Smooth muscle cell (in vitro differentiated cells): ENCODE results near the gene ERP44. TPM values are rescaled to one million over a fixed set of nuclear protein-coding genes. Genes with fewer than 3 reads are reported as not detected.

Experiments
- DNase-seq: peaks from one replicate; lab custom pipeline; 2025; ENCODE audit not compliant: unreplicated experiment; lab: John Stamatoyannopoulos, UW
- H2AFZ ChIP-seq: fragments of 200-600 bp; sonication (generic); 2 replicates; pipeline ENCODE4 v1.6.0; 2016; ENCODE audit warnings: antibody characterized with exemption, low read depth, mild to moderate bottlenecking
- H3F3A ChIP-seq: fragments of 200-600 bp; sonication (generic); 2 replicates; pipeline ENCODE4 v1.6.0; 2017; ENCODE audit warnings: antibody characterized with exemption, low read depth
- H3K27ac ChIP-seq: fragments of 200-600 bp; sonication (generic); 2 replicates; pipeline ENCODE4 v1.5.1; 2016; ENCODE audit warnings: low read depth, mild to moderate bottlenecking
- H3K27me3 ChIP-seq: fragments of 200-600 bp; sonication (generic); 2 replicates; pipeline ENCODE4 v1.6.1; 2016; ENCODE audit warnings: low read depth, mild to moderate bottlenecking
- H3K36me3 ChIP-seq: fragments of 200-600 bp; sonication (generic); 2 replicates; pipeline ENCODE4 v1.5.1; 2016; ENCODE audit warnings: low read depth
- H3K4me1 ChIP-seq: fragments of 200-600 bp; sonication (generic); 2 replicates; pipeline ENCODE4 v1.5.1; 2016; ENCODE audit warnings: low read depth
- H3K4me2 ChIP-seq: fragments of 200-600 bp; sonication (generic); 2 replicates; pipeline ENCODE4 v1.6.0; 2016; ENCODE audit warnings: mild to moderate bottlenecking
- H3K4me3 ChIP-seq: fragments of 200-600 bp; sonication (generic); 2 replicates; pipeline ENCODE4 v1.5.1; 2016; ENCODE audit warnings: mild to moderate bottlenecking
- H3K79me2 ChIP-seq: fragments of 200-600 bp; sonication (generic); 2 replicates; pipeline ENCODE4 v1.6.0; 2016; ENCODE audit warnings: low read depth, mild to moderate bottlenecking
- H3K9ac ChIP-seq: fragments of 200-600 bp; sonication (generic); 2 replicates; pipeline ENCODE4 v1.6.0; 2016; ENCODE audit warnings: low read depth
- H3K9me3 ChIP-seq: fragments of 200-600 bp; sonication (generic); replicated peaks from 2 replicates; pipeline ENCODE4 v1.5.1; 2016; ENCODE audit warnings: low read depth
- H4K20me1 ChIP-seq: fragments of 200-600 bp; sonication (generic); 2 replicates; pipeline ENCODE4 v1.6.0; 2016; ENCODE audit warnings: low read depth
- WGBS: methylation state at CpG from one replicate; pipeline ENCODE4 v1.1.7; 2016; ENCODE audit warnings: low lambda C conversion rate; 5-methylcytosine and 5-hydroxymethylcytosine counted together
- polyA plus RNA-seq: library from polyadenylated mRNA; unstranded; fragments of >200 nt; fragmentation: Nextera tagmentation; extraction: Ambion mirVana; gene quantifications from 2 replicates; pipeline ENCODE4 v1.2.1, GENCODE V29; 2016
- total RNA-seq: library from RNA; depleted of rRNA; stranded (reverse); fragments of >200 nt; gene quantifications from 2 replicates; pipeline ENCODE4 v1.2.3, GENCODE V29; 2014
- TF ChIP-seq, protein P1 (sequence below): fragments of 200-600 bp; sonication (generic); IDR thresholded peaks from 2 replicates; pipeline ENCODE4 v1.5.1; 2017; ENCODE audit warnings: borderline replicate concordance, mild to moderate bottlenecking, antibody characterized with exemption; ENCODE audit not compliant: insufficient read depth, poor library complexity, severe bottlenecking

The ERP44 gene
- total and polyA plus RNA-seq, 2 experiments from 2014 or later: 32.0 to 38.5 TPM

DNA sequence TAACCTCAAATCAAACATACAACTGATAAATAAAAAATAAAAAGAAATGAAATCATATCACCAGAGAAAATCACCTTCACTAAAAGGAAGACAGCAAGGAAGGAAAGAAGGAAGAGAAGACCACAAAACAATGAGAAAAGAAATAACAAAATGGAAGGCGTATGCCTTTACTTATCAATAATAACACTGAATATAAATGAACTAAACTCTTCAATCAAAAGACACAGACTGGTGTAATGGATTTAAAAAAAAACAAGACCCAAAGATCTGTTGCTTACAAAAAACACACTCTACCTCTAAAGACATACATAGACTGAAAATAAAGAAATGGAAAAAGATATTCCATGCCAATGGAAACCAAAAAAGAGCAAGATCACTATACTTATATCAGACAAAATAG, 60.3 kb downstream of the ERP44 start:
- Histone ChIP-seq H3K4me2 (no peak overlapping the region), H3K4me3 (no peak overlapping the region), H3K36me3 (peaks cover 5% of the 10 kb centered on the region), H3K27ac (no peak overlapping the region), H4K20me1 (peaks cover 26% of the 10 kb centered on the region), H3K27me3 (no peaks in the 10 kb centered on the region), H2AFZ (no peak overlapping the region), H3K9ac (no peak overlapping the region), H3K79me2 (peaks cover 48% of the 10 kb centered on the region), H3K4me1 (no peaks in the 10 kb centered on the region), H3K9me3 (peaks cover 6% of the 10 kb centered on the region), H3F3A (no peaks in the 10 kb centered on the region)
- WGBS: 100% methylated on average over 1 of the region's 1 CpG
- no peak for DNase-seq
- TF ChIP-seq, protein P1, sequence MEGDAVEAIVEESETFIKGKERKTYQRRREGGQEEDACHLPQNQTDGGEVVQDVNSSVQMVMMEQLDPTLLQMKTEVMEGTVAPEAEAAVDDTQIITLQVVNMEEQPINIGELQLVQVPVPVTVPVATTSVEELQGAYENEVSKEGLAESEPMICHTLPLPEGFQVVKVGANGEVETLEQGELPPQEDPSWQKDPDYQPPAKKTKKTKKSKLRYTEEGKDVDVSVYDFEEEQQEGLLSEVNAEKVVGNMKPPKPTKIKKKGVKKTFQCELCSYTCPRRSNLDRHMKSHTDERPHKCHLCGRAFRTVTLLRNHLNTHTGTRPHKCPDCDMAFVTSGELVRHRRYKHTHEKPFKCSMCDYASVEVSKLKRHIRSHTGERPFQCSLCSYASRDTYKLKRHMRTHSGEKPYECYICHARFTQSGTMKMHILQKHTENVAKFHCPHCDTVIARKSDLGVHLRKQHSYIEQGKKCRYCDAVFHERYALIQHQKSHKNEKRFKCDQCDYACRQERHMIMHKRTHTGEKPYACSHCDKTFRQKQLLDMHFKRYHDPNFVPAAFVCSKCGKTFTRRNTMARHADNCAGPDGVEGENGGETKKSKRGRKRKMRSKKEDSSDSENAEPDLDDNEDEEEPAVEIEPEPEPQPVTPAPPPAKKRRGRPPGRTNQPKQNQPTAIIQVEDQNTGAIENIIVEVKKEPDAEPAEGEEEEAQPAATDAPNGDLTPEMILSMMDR: no peak

DNA sequence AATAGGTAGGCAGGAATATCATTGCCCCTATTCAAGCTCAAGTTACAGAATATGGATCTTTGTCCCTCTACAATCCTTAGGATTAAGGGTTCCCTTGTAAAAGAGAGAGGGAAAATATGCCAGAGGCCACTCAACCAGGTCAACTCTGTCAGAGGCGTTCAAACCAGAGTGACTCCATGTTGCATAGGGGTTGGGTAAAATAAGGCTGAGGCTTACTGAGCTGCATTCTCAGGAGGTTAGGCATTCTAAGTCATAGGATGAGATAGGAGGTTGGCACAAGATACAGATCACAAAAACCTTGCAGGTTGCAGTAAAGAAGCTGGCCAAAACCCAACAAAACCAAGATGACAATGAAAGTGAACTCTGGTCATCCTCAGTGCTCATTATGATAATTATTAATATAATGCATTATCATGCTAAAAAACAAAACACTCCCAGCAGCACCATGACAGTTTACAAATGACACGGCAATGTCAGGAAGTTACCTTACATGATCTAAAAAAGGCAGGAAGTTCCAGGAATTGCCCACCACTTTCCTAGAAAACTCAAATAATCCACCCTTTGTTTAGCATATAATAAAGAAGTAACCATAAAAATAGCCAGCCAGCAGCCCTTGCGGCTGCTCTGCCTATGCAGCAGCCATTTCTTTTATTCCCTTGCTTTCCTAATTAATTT, 64.8 kb downstream of the ERP44 start:
- Histone ChIP-seq H3F3A (no peaks in the 10 kb centered on the region), H2AFZ (no peak overlapping the region), H3K36me3 (peaks cover 15% of the 10 kb centered on the region), H3K4me3 (no peak overlapping the region), H3K27me3 (no peaks in the 10 kb centered on the region), H3K27ac (no peak overlapping the region), H3K4me2 (no peak overlapping the region), H3K9ac (no peak overlapping the region), H4K20me1 (peaks cover 24% of the 10 kb centered on the region), H3K9me3 (peaks cover 6% of the 10 kb centered on the region), H3K4me1 (no peaks in the 10 kb centered on the region), H3K79me2 (peaks cover 27% of the 10 kb centered on the region)
- TF ChIP-seq, protein P1: no peak
- no peak for DNase-seq
- 99% methylated on average over 3 of the region's 3 CpGs for whole genome bisulfite sequencing

DNA sequence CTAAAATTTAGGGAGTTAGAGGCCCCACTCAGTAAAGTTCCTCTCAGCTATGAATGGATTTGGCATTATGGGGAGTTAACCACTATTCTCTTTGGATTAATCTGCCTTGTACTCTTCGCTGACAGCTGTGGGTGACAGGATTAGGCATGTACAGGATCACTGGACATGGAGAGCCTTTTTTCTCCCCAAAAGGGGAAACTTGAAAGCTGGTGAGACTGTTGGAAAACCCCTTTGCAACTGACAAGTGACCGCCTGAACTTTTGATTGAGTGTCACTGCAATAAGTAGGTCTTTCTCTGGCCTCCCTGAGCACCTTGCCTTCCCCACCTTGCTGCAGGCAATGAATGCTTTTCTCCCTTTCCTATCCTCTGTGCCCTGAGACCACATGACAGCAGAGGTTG, 68.3 kb downstream of the ERP44 start:
- Histone ChIP-seq H3K4me2 (no peak overlapping the region), H3F3A (no peaks in the 10 kb centered on the region), H3K4me3 (no peak overlapping the region), H3K9me3 (no peaks in the 10 kb centered on the region), H3K27ac (no peak overlapping the region), H3K36me3 (peaks cover 10% of the 10 kb centered on the region), H3K4me1 (no peaks in the 10 kb centered on the region), H4K20me1 (peaks cover 38% of the 10 kb centered on the region), H3K9ac (no peak overlapping the region), H2AFZ (no peak overlapping the region), H3K27me3 (no peaks in the 10 kb centered on the region), H3K79me2 (peaks cover 21% of the 10 kb centered on the region)
- 98% methylated on average over 2 of the region's 2 CpGs for WGBS
- TF ChIP-seq, protein P1: no peak
- no peak for DNase-seq

DNA sequence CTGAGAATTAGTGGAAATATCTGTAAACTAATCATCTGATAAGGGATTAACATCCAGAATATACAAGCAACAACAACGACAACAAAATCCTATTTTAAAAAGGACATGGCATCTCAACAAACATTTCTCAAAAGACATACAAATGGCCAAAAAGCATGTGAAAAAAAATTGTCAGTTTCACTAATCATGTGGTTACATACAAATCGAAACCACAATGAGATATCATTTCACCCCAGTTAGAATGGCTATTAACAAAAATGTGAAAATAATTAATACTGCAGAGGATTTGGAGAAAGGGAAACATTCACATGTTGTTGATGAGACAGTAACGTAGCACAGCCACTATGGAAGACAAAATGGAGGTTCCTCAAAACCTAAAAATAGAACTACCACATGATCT, 69.5 kb downstream of the ERP44 start:
- Histone ChIP-seq H3K9me3 (no peaks in the 10 kb centered on the region), H3K79me2 (peaks cover 15% of the 10 kb centered on the region), H3K9ac (no peak overlapping the region), H3K4me2 (no peak overlapping the region), H3K36me3 (peaks cover 10% of the 10 kb centered on the region), H3F3A (no peaks in the 10 kb centered on the region), H2AFZ (no peak overlapping the region), H3K27me3 (no peaks in the 10 kb centered on the region), H4K20me1 (peaks cover 28% of the 10 kb centered on the region), H3K27ac (no peak overlapping the region), H3K4me1 (no peaks in the 10 kb centered on the region), H3K4me3 (no peak overlapping the region)
- WGBS: 79% methylated on average over 3 of the region's 3 CpGs
- TF ChIP-seq, protein P1: no peak
- DNase-seq: no peak
